ENCODE results near the gene AGPAT3. TPM values are rescaled to one million over a fixed set of nuclear protein-coding genes. Genes with fewer than 3 reads are reported as not detected.

Gene AGPAT3
- polyA plus RNA-seq, 1 experiment: 36.1 TPM

GRCh38 chr21:43919283-43919682 is 54.3 kb downstream of the AGPAT3 start:
- Histone ChIP-seq H3K9me3 (ENCODE audit: control insufficient read depth, insufficient read depth, low read length) (no peaks in the 10 kb centered on the region; the same call in 1 of the 2 replicates), H3K4me3 (ENCODE audit: low read depth, low read length) (no peak overlapping the region), H3K27ac (ENCODE audit: low read depth, low read length) (no peak overlapping the region), H3K27me3 (ENCODE audit: control insufficient read depth, insufficient read depth, low read length) (no peaks in the 10 kb centered on the region)
- ChIA-PET CTCF (no interaction called here), POLR2A (no interaction called here)
- DNase-seq (ENCODE audit: low read depth, low spot score): no peak
- no peak for TF ChIP-seq CTCF (IDR thresholded peaks at IDR 0.05; ENCODE audit: low read depth, low read length)

DNA sequence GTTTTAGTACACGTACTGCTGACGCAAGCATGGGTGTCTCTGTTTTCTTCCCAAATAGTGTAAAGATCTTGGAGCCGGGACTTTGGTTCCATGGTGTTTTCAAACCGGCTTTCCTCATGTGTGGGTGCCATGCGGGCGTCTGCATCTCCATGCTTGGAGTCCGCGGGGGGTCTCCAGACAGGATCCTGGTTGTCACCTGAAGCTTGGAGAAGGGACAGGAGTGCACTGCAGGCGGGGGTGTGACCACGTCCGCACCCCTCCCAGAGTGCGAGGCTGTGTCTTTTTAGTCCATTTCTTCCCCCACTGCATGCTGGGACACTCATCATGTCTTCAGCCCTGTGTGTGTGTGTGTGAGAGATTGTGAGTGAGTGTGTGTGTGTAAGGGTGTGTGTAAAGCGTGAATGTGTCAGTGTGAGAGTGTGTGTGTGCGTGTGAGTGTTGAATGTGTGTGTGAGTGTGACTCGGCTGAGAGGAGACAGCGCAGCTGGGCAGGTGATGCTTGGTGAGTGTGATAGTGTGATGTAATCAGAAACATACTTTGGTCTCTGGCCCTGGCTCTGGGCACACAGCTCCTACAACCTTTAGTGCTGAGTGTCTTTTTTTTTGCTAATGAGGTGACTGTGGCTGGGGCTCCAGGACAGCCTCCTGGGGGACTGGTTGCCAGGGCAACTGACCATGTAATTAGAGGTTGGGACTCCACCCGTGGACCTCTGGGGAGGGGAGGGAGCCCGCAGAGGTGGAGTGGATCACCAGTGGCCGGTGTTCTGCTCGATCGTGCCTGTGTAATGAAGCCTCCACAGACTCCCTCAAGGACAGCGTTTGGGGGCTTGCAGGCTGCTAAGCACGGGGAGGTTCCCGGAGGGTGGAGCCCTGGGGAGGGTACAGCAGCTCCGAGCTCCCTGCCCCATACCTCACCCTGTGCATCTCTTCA is 55.1 kb downstream of the AGPAT3 start:
- no peak for DNase-seq (ENCODE audit: low read depth, low spot score)
- CTCF ChIA-PET: no interaction called here
- no peak for TF ChIP-seq CTCF (IDR thresholded peaks at IDR 0.05; ENCODE audit: low read depth, low read length)

DNA sequence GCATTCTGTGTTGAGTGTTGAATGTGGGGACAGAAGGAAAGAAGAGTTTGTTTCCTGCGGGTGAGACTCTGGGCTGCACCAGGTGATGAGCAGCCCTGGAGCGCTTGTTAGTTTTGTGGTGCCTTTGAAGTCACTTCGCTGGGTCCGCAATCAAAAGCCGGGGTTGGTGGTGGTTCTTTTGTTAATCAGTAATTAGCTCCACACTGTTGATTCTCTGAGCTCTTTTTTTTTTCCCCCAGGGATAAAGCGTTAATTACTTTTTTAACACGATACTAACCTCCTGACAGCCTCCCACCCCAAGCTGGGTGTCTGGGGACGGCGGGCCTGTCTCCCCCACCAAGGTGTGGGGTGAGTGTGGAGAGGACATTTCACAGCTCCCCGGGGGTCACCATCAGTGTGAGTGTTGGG is 56.6 kb downstream of the AGPAT3 start:
- no peak for DNase-seq (ENCODE audit: low read depth, low spot score)
- Histone ChIP-seq H3K4me3 (ENCODE audit: low read depth, low read length) (no peak overlapping the region), H3K27ac (ENCODE audit: low read depth, low read length) (no peak overlapping the region), H3K27me3 (ENCODE audit: control insufficient read depth, insufficient read depth, low read length) (no peaks in the 10 kb centered on the region), H3K9me3 (ENCODE audit: control insufficient read depth, insufficient read depth, low read length) (no peaks in the 10 kb centered on the region; the same call in 1 of the 2 replicates)
- no peak for TF ChIP-seq CTCF (IDR thresholded peaks at IDR 0.05; ENCODE audit: low read depth, low read length)
- ChIA-PET POLR2A (no interaction called here), CTCF (no interaction called here)

More for the DNA sequence above, 55.1 kb downstream of the AGPAT3 start:
- POLR2A ChIA-PET: no interaction called here
- H3K9me3 ChIP-seq (ENCODE audit: control insufficient read depth, insufficient read depth, low read length): no peaks in the 10 kb centered on the region; the same call in 1 of the 2 replicates
- H3K27ac ChIP-seq (ENCODE audit: low read depth, low read length): no peak overlapping the region
- H3K4me3 ChIP-seq (ENCODE audit: low read depth, low read length): no peak overlapping the region
- H3K27me3 ChIP-seq (ENCODE audit: control insufficient read depth, insufficient read depth, low read length): no peaks in the 10 kb centered on the region

GRCh38 chr21:43921979-43922945 is 57.2 kb downstream of the AGPAT3 start:
- DNase-seq (ENCODE audit: low read depth, low spot score): no peak
- Histone ChIP-seq H3K27ac (ENCODE audit: low read depth, low read length) (no peak overlapping the region), H3K27me3 (ENCODE audit: control insufficient read depth, insufficient read depth, low read length) (no peaks in the 10 kb centered on the region), H3K9me3 (ENCODE audit: control insufficient read depth, insufficient read depth, low read length) (no peaks in the 10 kb centered on the region; the same call in 1 of the 2 replicates), H3K4me3 (ENCODE audit: low read depth, low read length) (no peak overlapping the region)
- ChIA-PET CTCF (no interaction called here), POLR2A (interaction anchor here (0.5 kb wide), 1 partner anchor 63 kb away, joined by 5 read pairs; no protein-coding TSS in a partner anchor)
- no peak for TF ChIP-seq CTCF (IDR thresholded peaks at IDR 0.05; ENCODE audit: low read depth, low read length)

Data from AG04450 (cell line).